GM12878 (cell line): Measurements from ENCODE around the gene ASPG. TPM values are rescaled to one million over a fixed set of nuclear protein-coding genes. Genes with fewer than 3 reads are reported as not detected.

Experiments used
- ATAC-seq: fragments of 200-7000 bp; cut with Tn5 transposase; 3 replicates; pipeline ENCODE4 v1.9.1; 2020; ENCODE audit warnings: mild to moderate bottlenecking, moderate library complexity
- BruUV-seq: library from RNA; stranded (reverse); fragments of 400-500 nt; replicated peaks from 2 replicates; lab custom pipeline; 2021; lab: Mats Ljungman, UMichigan
- CTCF ChIA-PET: fragments of 300-600 bp; sonication (Branson Sonifier 250); formaldehyde crosslinking; extraction: SDS; loops from one replicate; lab custom pipeline; 2021; ENCODE audit warnings: inconsistent platforms; lab: Yijun Ruan, JAX
- POLR2A ChIA-PET: fragments of 350-600 bp; formaldehyde crosslinking; extraction: SDS; loops from one replicate; lab custom pipeline; 2021; ENCODE audit warnings: inconsistent platforms; lab: Charles Lee
- RAD21 ChIA-PET: fragments of 300-600 bp; sonication (Branson Sonifier 250); formaldehyde crosslinking; loops from one replicate; lab custom pipeline; 2023; ENCODE audit warnings: antibody characterized with exemption; ENCODE audit not compliant: unreplicated experiment; lab: Charles Lee
- SMC1A ChIA-PET: fragments of 300-600 bp; sonication (Branson Sonifier 250); formaldehyde crosslinking; loops from one replicate; lab custom pipeline; 2023; ENCODE audit not compliant: unreplicated experiment, uncharacterized antibody; lab: Charles Lee
- DNase-seq: peaks from one replicate; pipeline ENCODE4 v3.0.0-alpha.2; 2011; ENCODE audit warnings: low read depth, low spot score
- FAIRE-seq: peaks from 3 replicates; lab custom pipeline; 2011; peaks lifted over from hg19 to GRCh38; lab: Jason Lieb, UNC
- H2AFZ ChIP-seq: 2 replicates; pipeline ENCODE4 v1.6.0; 2011; ENCODE audit warnings: low read depth, low read length, control low read depth; ENCODE audit not compliant: control insufficient read depth
- H3K27ac ChIP-seq: 2 replicates; pipeline ENCODE4 v1.5.1; 2011; ENCODE audit warnings: control low read depth; ENCODE audit not compliant: control insufficient read depth, insufficient read depth
- H3K27me3 ChIP-seq, 2 experiments: replicated peaks in 1 of 2; 2 replicates each; pipeline versions ENCODE4 v1.6.0 to v1.6.1; 2011; ENCODE audit warnings: low read length in 1 of 2; ENCODE audit not compliant: control insufficient read depth in 2 of 2, insufficient read depth in 2 of 2
- H3K36me3 ChIP-seq, 2 experiments: 2 replicates each; pipeline ENCODE4 v1.5.1; 2011; ENCODE audit warnings: low read length in 1 of 2; ENCODE audit not compliant: control insufficient read depth in 2 of 2, insufficient read depth in 2 of 2
- H3K4me1 ChIP-seq: 2 replicates; pipeline ENCODE4 v1.6.1; 2011; ENCODE audit warnings: mild to moderate bottlenecking, low read length, moderate library complexity, mixed read lengths; ENCODE audit not compliant: control insufficient read depth, insufficient read depth
- H3K4me2 ChIP-seq: 2 replicates; pipeline ENCODE4 v1.6.0; 2011; ENCODE audit warnings: control low read depth; ENCODE audit not compliant: control insufficient read depth, insufficient read depth
- H3K4me3 ChIP-seq: fragments of 200-600 bp; sonication (generic); 2 replicates; pipeline ENCODE4 v1.5.1; 2016
- H3K79me2 ChIP-seq: 2 replicates; pipeline ENCODE4 v1.6.0; 2011; ENCODE audit warnings: low read length; ENCODE audit not compliant: control insufficient read depth, insufficient read depth
- H3K9ac ChIP-seq: 2 replicates; pipeline ENCODE4 v1.8.0; 2011; ENCODE audit warnings: low read length, control low read depth, mixed read lengths; ENCODE audit not compliant: control insufficient read depth, insufficient read depth
- H3K9me3 ChIP-seq: replicated peaks from 3 replicates; pipeline ENCODE4 v1.5.1; 2011; ENCODE audit warnings: mild to moderate bottlenecking, low read length; ENCODE audit not compliant: control insufficient read depth, insufficient read depth
- H4K20me1 ChIP-seq: 2 replicates; pipeline ENCODE4 v1.6.0; 2011; ENCODE audit not compliant: control insufficient read depth, insufficient read depth
- CEBPZ ChIP-seq: fragments of 150-350 bp; IDR thresholded peaks from 2 replicates; pipeline ENCODE4 v1.6.1; 2016; ENCODE audit warnings: low read depth, low read length
- CREM ChIP-seq: IDR thresholded peaks from 2 replicates; pipeline ENCODE4 v1.6.1; 2014; ENCODE audit warnings: antibody characterized with exemption, low read depth
- EP300 ChIP-seq, 2 experiments: fragments of 150-350 bp in 1 of 2; IDR thresholded peaks; 2 replicates each; pipeline ENCODE4 v1.6.1; 2011 to 2012; ENCODE audit warnings: low read depth in 2 of 2, low read length in 2 of 2, borderline replicate concordance in 1 of 2, improper control_type of control experiment in 1 of 2, inconsistent platforms in 1 of 2; ENCODE audit not compliant: control insufficient read depth in 1 of 2
- HCFC1 ChIP-seq: fragments of 150-350 bp; IDR thresholded peaks from 2 replicates; pipeline ENCODE4 v1.6.1; 2014; ENCODE audit warnings: low read length
- JUND ChIP-seq: IDR thresholded peaks from 2 replicates; pipeline ENCODE4 v1.6.1; 2012; ENCODE audit warnings: low read depth, mild to moderate bottlenecking, low read length, improper control_type of control experiment, moderate library complexity
- MEF2A ChIP-seq: IDR thresholded peaks from 2 replicates; pipeline ENCODE4 v1.6.1; 2011; ENCODE audit warnings: low read depth, mild to moderate bottlenecking, low read length, moderate library complexity; ENCODE audit not compliant: insufficient read depth
- NFYB ChIP-seq: IDR thresholded peaks from 2 replicates; pipeline ENCODE4 v1.6.1; 2011; ENCODE audit warnings: low read depth, mild to moderate bottlenecking, low read length, improper control_type of control experiment, moderate library complexity; ENCODE audit not compliant: insufficient read depth
- PBX3 ChIP-seq: IDR thresholded peaks from 2 replicates; pipeline ENCODE4 v1.6.1; 2011; ENCODE audit warnings: mild to moderate bottlenecking, low read depth, low read length, moderate library complexity; ENCODE audit not compliant: insufficient replicate concordance
- POU2F2 ChIP-seq: IDR thresholded peaks from 3 replicates; pipeline ENCODE4 v1.6.1; 2011; ENCODE audit warnings: low read depth, mild to moderate bottlenecking, low read length, borderline replicate concordance
- SMARCA5 ChIP-seq: fragments of 450-650 bp; IDR thresholded peaks from 2 replicates; pipeline ENCODE4 v1.6.1; 2017; ENCODE audit warnings: mild to moderate bottlenecking
- SRF ChIP-seq, 2 experiments: IDR thresholded peaks; 2 replicates each; pipeline ENCODE4 v1.6.1; 2011; ENCODE audit warnings: low read depth in 2 of 2, low read length in 2 of 2, mild to moderate bottlenecking in 1 of 2, moderate library complexity in 1 of 2
- ZNF622 ChIP-seq: fragments of 450-650 bp; IDR thresholded peaks from 2 replicates; pipeline ENCODE4 v1.6.1; 2017; ENCODE audit warnings: mild to moderate bottlenecking, inconsistent platforms
- WGBS: methylation state at CpG from one replicate; pipeline ENCODE4 v1.1.6; 2016; ENCODE audit warnings: low lambda C conversion rate; ENCODE audit not compliant: insufficient replicate concordance, insufficient coverage; ENCODE audit errors: missing lambda C conversion rate; 5-methylcytosine and 5-hydroxymethylcytosine counted together
- in situ Hi-C: fragments of 300-500 bp; cut with MboI; formaldehyde crosslinking; loops from 9 replicates; pipeline ENCODE4 v1.14.3; 2018; ENCODE audit warnings: mixed read lengths
- intact Hi-C: fragments of 100-400 bp; cut with micrococcal nuclease; formaldehyde crosslinking; loops from one replicate; pipeline ENCODE4 v1.14.2; 2022; ENCODE audit not compliant: unreplicated experiment
- polyA plus RNA-seq, 11 experiments: library from polyadenylated mRNA; depleted of rRNA in 4 of 11; unstranded in 6 of 11; stranded (reverse) in 5 of 11; fragments of >200 nt; fragmentation: Nextera tagmentation in 4 of 11; fragmentation: Illumina TruSeq in 1 of 11; extraction: Ambion mirVana in 4 of 11; extraction: Trizol in 1 of 11; gene quantifications; 1 replicate in 1 of 11; 2 replicates in 10 of 11; pipeline versions ENCODE4 v1.2.1 to v1.2.3, GENCODE V29; 2011 to 2016; ENCODE audit warnings: inconsistent platforms in 2 of 11, missing spikeins in 2 of 11, low read depth in 1 of 11
- total RNA-seq, 4 experiments: library from RNA; depleted of rRNA in 3 of 4; stranded (reverse); fragments of >200 nt in 3 of 4; fragmentation: Illumina TruSeq in 1 of 4; extraction: Trizol in 1 of 4; gene quantifications; 2 replicates each; pipeline versions ENCODE4 v1.2.1 to v1.2.3, GENCODE V29; 2013 to 2021

Gene ASPG
- total and polyA plus RNA-seq, 10 of the 15 experiments (the other 5 are each of a cell fraction or from before 2014, with no cell fraction given): not detected

- WGBS: 48% methylated on average over 17 of the region's 17 CpGs
- H2AFZ ChIP-seq: no peak overlapping the region
- DNase-seq (no peak), ATAC-seq (no peak), FAIRE-seq (no peak)
- POLR2A ChIA-PET: no interaction called here
- H3K4me2 ChIP-seq: no peak overlapping the region
- H3K9ac ChIP-seq: no peak overlapping the region
- no peaks in the 10 kb centered on the region for H3K27me3 ChIP-seq
- no peak overlapping the region for H3K4me3 ChIP-seq
- intact Hi-C loops: no loop called here
- RAD21 ChIA-PET: no interaction called here
- H3K27ac ChIP-seq: no peak overlapping the region
- H3K36me3 ChIP-seq: no peaks in the 10 kb centered on the region
- no peak for TF ChIP-seq MEF2A
- TF ChIP-seq SMARCA5: no peak
- TF ChIP-seq HCFC1: no peak
- TF ChIP-seq NFYB: no peak
- CTCF ChIA-PET: no interaction called here
- H4K20me1 ChIP-seq: no peaks in the 10 kb centered on the region
- SMC1A ChIA-PET: no interaction called here
- BruUV-seq: no TSS peak
- in situ Hi-C loops: no loop called here
- no peaks in the 10 kb centered on the region for H3K4me1 ChIP-seq
- no peaks in the 10 kb centered on the region for H3K79me2 ChIP-seq
- no peaks in the 10 kb centered on the region for H3K9me3 ChIP-seq
Observed at GRCh38 chr14:104087505-104087904, 2.0 kb downstream of the ASPG start.

GRCh38 chr14:104087981-104088850, 2.7 kb downstream of the ASPG start:
- no peaks in the 10 kb centered on the region for H3K79me2 ChIP-seq
- no TSS peak for BruUV-seq
- H3K4me2 ChIP-seq: no peak overlapping the region
- DNase-seq: no peak
- no peak overlapping the region for H3K4me3 ChIP-seq
- ChIA-PET CTCF (interaction anchor here (1.2 kb wide), 1 partner anchor 10 kb away, joined by 5 read pairs; no protein-coding TSS in a partner anchor), POLR2A (no interaction called here), RAD21 (no interaction called here), SMC1A (no interaction called here)
- H3K4me1 ChIP-seq: no peaks in the 10 kb centered on the region
- H4K20me1 ChIP-seq: no peaks in the 10 kb centered on the region
- no peak for ATAC-seq
- no peak overlapping the region for H3K27ac ChIP-seq
- intact Hi-C loops (no loop called here), in situ Hi-C loops (no loop called here)
- H3K27me3 ChIP-seq: no peaks in the 10 kb centered on the region
- H3K36me3 ChIP-seq: no peaks in the 10 kb centered on the region
- no peaks in the 10 kb centered on the region for H3K9me3 ChIP-seq
- H3K9ac ChIP-seq: no peak overlapping the region
- no peak for FAIRE-seq
- no peak overlapping the region for H2AFZ ChIP-seq
- 37% methylated on average over 23 of the region's 23 CpGs for WGBS
- TF ChIP-seq ZNF622 (no peak), CEBPZ (no peak), PBX3 (no peak), EP300 (IDR thresholded peaks at IDR 0.05; ENCODE audit: borderline replicate concordance in 1 of 2, control insufficient read depth in 1 of 2, low read depth in 2 of 2, low read length in 2 of 2) (no peak), SRF (IDR thresholded peaks at IDR 0.05; ENCODE audit: low read depth in 2 of 2, low read length in 2 of 2) (no peak), JUND (no peak), POU2F2 (no peak), CREM (no peak)
